GM23338 (cell line): Measurements from ENCODE around the gene GFAP. TPM values are rescaled to one million over a fixed set of nuclear protein-coding genes. Genes with fewer than 3 reads are reported as not detected.

Experiments
- ATAC-seq: fragments of 200-7000 bp; cut with Tn5 transposase; 3 replicates; pipeline ENCODE4 v1.9.1; 2020
- DNase-seq: peaks from one replicate; pipeline ENCODE4 v3.0.0-alpha.2; 2015; ENCODE audit warnings: low spot score
- H2AFZ ChIP-seq: fragments of 200-600 bp; sonication (generic); 2 replicates; pipeline ENCODE4 v1.8.0; 2016; ENCODE audit warnings: antibody characterized with exemption, mild to moderate bottlenecking, moderate library complexity
- H3F3A ChIP-seq: fragments of 200-600 bp; sonication (generic); replicated peaks from 2 replicates; pipeline ENCODE4 v1.8.0; 2017; ENCODE audit warnings: antibody characterized with exemption, mixed run types, low read depth
- H3K27ac ChIP-seq: fragments of 200-600 bp; sonication (generic); 2 replicates; pipeline ENCODE4 v1.6.1; 2016; ENCODE audit warnings: low read depth
- H3K27me3 ChIP-seq: fragments of 200-600 bp; sonication (generic); 2 replicates; pipeline ENCODE4 v1.8.0; 2016; ENCODE audit warnings: mild to moderate bottlenecking, mixed run types, moderate library complexity; ENCODE audit not compliant: insufficient read depth
- H3K36me3 ChIP-seq: fragments of 200-600 bp; sonication (generic); 2 replicates; pipeline ENCODE4 v1.8.0; 2016; ENCODE audit warnings: mild to moderate bottlenecking; ENCODE audit not compliant: insufficient read depth
- H3K4me1 ChIP-seq: fragments of 200-600 bp; sonication (generic); 2 replicates; pipeline ENCODE4 v1.8.0; 2016; ENCODE audit warnings: mild to moderate bottlenecking, moderate library complexity; ENCODE audit not compliant: insufficient read depth
- H3K4me2 ChIP-seq: fragments of 200-600 bp; sonication (generic); 2 replicates; pipeline ENCODE4 v1.7.1; 2017; ENCODE audit warnings: mixed run types
- H3K4me3 ChIP-seq: fragments of 200-600 bp; sonication (generic); 2 replicates; pipeline ENCODE4 v1.6.1; 2016; ENCODE audit warnings: mixed run types
- H3K79me2 ChIP-seq: fragments of 200-600 bp; sonication (generic); replicated peaks from 2 replicates; pipeline ENCODE4 v1.8.0; 2017; ENCODE audit warnings: mild to moderate bottlenecking; ENCODE audit not compliant: insufficient read depth
- H3K9me2 ChIP-seq: fragments of 200-600 bp; sonication (generic); 2 replicates; pipeline ENCODE4 v1.8.0; 2017; ENCODE audit not compliant: insufficient read depth
- H4K20me1 ChIP-seq: fragments of 200-600 bp; sonication (generic); replicated peaks from 2 replicates; pipeline ENCODE4 v1.8.0; 2017; ENCODE audit warnings: mild to moderate bottlenecking; ENCODE audit not compliant: insufficient read depth
- H3K27ac Mint-ChIP-seq: 2 replicates; pipeline ENCODE4 v1.8.0; 2020; ENCODE audit warnings: inconsistent platforms, mild to moderate bottlenecking, moderate library complexity, mixed read lengths
- H3K27me3 Mint-ChIP-seq: 3 replicates; pipeline ENCODE4 v1.8.0; 2022; ENCODE audit warnings: low read depth, mild to moderate bottlenecking, moderate library complexity, mixed read lengths, inconsistent platforms; ENCODE audit not compliant: insufficient read depth, poor library complexity
- H3K36me3 Mint-ChIP-seq: 3 replicates; pipeline ENCODE4 v1.8.0; 2021; ENCODE audit warnings: low read depth, mild to moderate bottlenecking, inconsistent platforms, moderate library complexity, mixed read lengths
- H3K4me1 Mint-ChIP-seq: 3 replicates; pipeline ENCODE4 v1.8.0; 2020; ENCODE audit warnings: mild to moderate bottlenecking, inconsistent platforms, mixed read lengths
- H3K4me3 Mint-ChIP-seq: 3 replicates; pipeline ENCODE4 v1.8.0; 2021; ENCODE audit warnings: moderate library complexity, mild to moderate bottlenecking, inconsistent platforms, mixed read lengths
- H3K9me3 Mint-ChIP-seq: 3 replicates; pipeline ENCODE4 v1.8.0; 2020; ENCODE audit warnings: moderate library complexity, mild to moderate bottlenecking, inconsistent platforms, mixed read lengths
- CREB1 ChIP-seq: fragments of 250-450 bp; sonication (Bioruptor Pico); IDR thresholded peaks from 2 replicates; pipeline ENCODE4 v1.5.0; 2020; ENCODE audit warnings: low read depth, mild to moderate bottlenecking, moderate library complexity
- CTCF ChIP-seq, 2 experiments: fragments of 200-600 bp in 1 of 2; sonication (generic) in 1 of 2; conservative IDR thresholded peaks; 2 replicates each; pipeline versions ENCODE4 v1.5.1 to v1.6.1; 2016 to 2017; ENCODE audit warnings: antibody characterized with exemption in 2 of 2, low read depth in 2 of 2, mild to moderate bottlenecking in 2 of 2, moderate library complexity in 1 of 2
- ETS1 ChIP-seq: IDR thresholded peaks from 2 replicates; pipeline ENCODE4 v1.6.1; 2016; ENCODE audit warnings: antibody characterized with exemption
- EZH2 ChIP-seq: fragments of 200-600 bp; sonication (generic); IDR thresholded peaks from one replicate; pipeline ENCODE4 v1.8.0; 2017; ENCODE audit warnings: antibody characterized with exemption, mild to moderate bottlenecking, low read depth; ENCODE audit not compliant: unreplicated experiment
- EZH2phosphoT487 ChIP-seq: fragments of 200-600 bp; sonication (generic); IDR thresholded peaks from one replicate; pipeline ENCODE4 v1.8.1; 2018; ENCODE audit warnings: antibody characterized with exemption; ENCODE audit not compliant: unreplicated experiment
- JUNB ChIP-seq: IDR thresholded peaks from one replicate; pipeline ENCODE4 v1.6.1; 2016; ENCODE audit warnings: antibody characterized with exemption; ENCODE audit not compliant: unreplicated experiment
- NANOG ChIP-seq: IDR thresholded peaks from 2 replicates; pipeline ENCODE4 v1.6.1; 2016; ENCODE audit warnings: antibody characterized with exemption, borderline replicate concordance
- POLR2AphosphoS5 ChIP-seq: IDR thresholded peaks from 2 replicates; pipeline ENCODE4 v1.6.1; 2016; ENCODE audit warnings: antibody characterized with exemption, low read depth
- REST ChIP-seq: IDR thresholded peaks from one replicate; pipeline ENCODE4 v1.6.1; 2018; ENCODE audit warnings: antibody characterized with exemption; ENCODE audit not compliant: unreplicated experiment
- STAT1 ChIP-seq: IDR thresholded peaks from one replicate; pipeline ENCODE4 v1.6.1; 2016; ENCODE audit warnings: antibody characterized with exemption; ENCODE audit not compliant: unreplicated experiment
- ZNF114 ChIP-seq: fragments of 250-450 bp; sonication (Bioruptor Pico); IDR thresholded peaks from 2 replicates; pipeline ENCODE4 v1.5.0; 2020; ENCODE audit warnings: mild to moderate bottlenecking, moderate library complexity
- ZNF331 ChIP-seq: fragments of 250-450 bp; sonication (Bioruptor Pico); IDR thresholded peaks from 2 replicates; pipeline ENCODE4 v1.5.0; 2020; ENCODE audit warnings: low read depth, mild to moderate bottlenecking, moderate library complexity
- ZNF462 ChIP-seq: fragments of 250-450 bp; sonication (Bioruptor Pico); IDR thresholded peaks from 2 replicates; pipeline ENCODE4 v1.5.0; 2020; ENCODE audit warnings: mild to moderate bottlenecking, moderate library complexity
- long read RNA-seq: library from polyadenylated mRNA; unstranded; transcript quantifications from one replicate; pipeline ENCODE4 v2.0.0, GENCODE V29; 2020; ENCODE audit not compliant: unreplicated experiment
- polyA plus RNA-seq: library from polyadenylated mRNA; unstranded; fragments of >200 nt; fragmentation: Nextera tagmentation; extraction: Ambion mirVana; gene quantifications from 2 replicates; pipeline ENCODE4 v1.2.1, GENCODE V29; 2016
- total RNA-seq: library from RNA; depleted of rRNA; stranded (reverse); fragments of >200 nt; shearing (Covaris generic); gene quantifications from 2 replicates; pipeline ENCODE4 v1.2.3, GENCODE V29; 2014; rRNA removed

Gene GFAP
- total RNA-seq, result 4.0 and 5.1 TPM in 2 replicates
- 0.15 and 0.73 TPM in 2 replicates for polyA plus RNA-seq
- long read RNA-seq, result 0 reads

GRCh38 chr17:44915321-44915726, at the start of gene GFAP:
Gene GFAP (minus strand): TSS chr17:44915500. CDS start chr17:44915486, 14 bp downstream.
- H3K27me3 ChIP-seq, result peaks cover 17% of the 10 kb centered on the region
- H3K79me2 ChIP-seq, result no peaks in the 10 kb centered on the region
- H3K36me3 Mint-ChIP-seq, result no peaks in the 10 kb centered on the region; the same call in 2 of the 3 replicates
- no peaks in the 10 kb centered on the region for H3K9me2 ChIP-seq
- H3K4me1 ChIP-seq, result peaks cover 3% of the 10 kb centered on the region
- no peak for TF ChIP-seq EZH2
- TF ChIP-seq CTCF (conservative IDR thresholded peaks at IDR 0.05; ENCODE audit: low read depth in 2 of 2), result no peak
- no peak for TF ChIP-seq ETS1
- no peak for TF ChIP-seq POLR2AphosphoS5
- no peak for TF ChIP-seq STAT1
- no peak for TF ChIP-seq NANOG
- TF ChIP-seq ZNF114 (CRISPR knock-in tag), result no peak
- TF ChIP-seq CREB1, result no peak
- TF ChIP-seq JUNB, result no peak
- TF ChIP-seq REST, result no peak
- no peak for TF ChIP-seq ZNF331
- no peak for TF ChIP-seq EZH2phosphoT487
- TF ChIP-seq ZNF462 (CRISPR knock-in tag), result no peak
- ATAC-seq (no peak), DNase-seq (no peak)
- no peaks in the 10 kb centered on the region for H3K36me3 ChIP-seq
- peaks cover 13% of the 10 kb centered on the region for H3K4me1 Mint-ChIP-seq
- H3K27ac Mint-ChIP-seq, result no peak within 1 kb of the TSS
- no peak within 1 kb of the TSS for H3K4me2 ChIP-seq
- H4K20me1 ChIP-seq, result no peaks in the 10 kb centered on the region
- H3K27me3 Mint-ChIP-seq, result peaks cover 22% of the 10 kb centered on the region
- H2AFZ ChIP-seq, result no peak within 1 kb of the TSS
- no peak within 1 kb of the TSS for H3K27ac ChIP-seq
- no peaks in the 10 kb centered on the region for H3K9me3 Mint-ChIP-seq
- H3K4me3 ChIP-seq, result no peak within 1 kb of the TSS
- H3K4me3 Mint-ChIP-seq, result no peak within 1 kb of the TSS
- H3F3A ChIP-seq, result peaks cover 12% of the 10 kb centered on the region; the same call in 1 of the 2 replicates
